Activated CD8-positive, alpha-beta memory T cell treated with anti-CD3 and anti-CD28 coated beads for 24 hours (primary cell): Measurements from ENCODE around the gene CA10.

ENCODE experiments used
- DNase-seq: peaks from one replicate; pipeline ENCODE4 v3.0.0-alpha.2; 2020

The CA10 gene

DNA sequence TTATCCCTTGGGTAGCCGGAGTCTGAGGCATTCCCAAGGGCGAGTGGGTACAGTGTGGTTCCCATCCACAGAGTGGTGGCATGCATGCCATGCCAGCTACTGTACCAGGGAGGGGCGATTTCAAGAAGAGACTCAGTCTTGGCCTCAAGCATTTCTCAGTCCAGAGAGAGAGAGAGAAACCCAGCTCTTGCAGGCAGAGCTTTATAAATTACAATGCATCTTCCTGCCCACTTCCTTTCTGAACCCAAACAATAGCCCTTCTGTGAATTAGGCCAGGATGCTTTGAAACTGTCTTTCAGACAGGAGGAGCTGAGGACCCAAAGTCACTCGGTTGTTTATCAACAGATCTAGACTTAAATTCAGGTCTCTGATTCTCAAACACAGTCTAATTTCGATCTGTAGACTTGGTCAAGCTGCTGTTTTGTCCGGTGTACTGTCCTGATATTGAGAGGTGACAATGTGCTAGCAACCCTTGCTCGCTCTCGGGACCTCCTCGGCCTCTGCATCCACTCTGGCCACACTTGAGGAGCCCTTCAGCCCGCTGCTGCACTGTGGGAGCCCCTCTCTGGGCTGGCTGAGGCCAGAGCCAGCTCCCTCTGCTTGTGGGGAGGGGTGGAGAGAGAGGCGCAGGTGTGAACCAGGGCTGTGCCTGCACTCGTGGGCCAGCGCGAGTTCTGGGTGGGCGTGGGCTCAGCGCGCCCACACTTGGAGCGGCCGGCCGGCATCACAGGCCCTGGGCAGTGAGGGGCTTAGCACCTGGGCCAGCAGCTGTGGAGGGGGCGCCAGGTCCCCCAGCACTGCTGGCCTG lies 490.2 kb downstream of the CA10 start:
- DNase-seq = no peak

DNA sequence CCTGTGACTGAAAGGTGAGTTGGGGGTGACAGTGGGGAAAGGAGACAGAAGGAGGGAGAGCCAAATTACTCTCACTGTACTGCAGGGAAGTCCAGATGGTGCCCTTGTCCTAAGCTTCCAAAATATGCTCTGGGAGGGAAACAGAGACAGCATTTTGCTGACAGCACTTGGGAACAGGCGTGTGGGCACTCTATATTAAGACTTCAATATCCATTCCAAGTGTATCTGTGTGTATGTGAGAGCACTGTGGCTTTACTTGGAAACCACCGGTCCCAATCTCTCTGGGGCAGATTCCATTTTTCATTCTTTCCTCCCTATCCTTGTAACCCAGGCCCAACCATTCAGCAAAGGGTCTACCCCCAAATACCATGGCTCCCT lies 490.8 kb downstream of the CA10 start:
- DNase-seq = no peak

DNA sequence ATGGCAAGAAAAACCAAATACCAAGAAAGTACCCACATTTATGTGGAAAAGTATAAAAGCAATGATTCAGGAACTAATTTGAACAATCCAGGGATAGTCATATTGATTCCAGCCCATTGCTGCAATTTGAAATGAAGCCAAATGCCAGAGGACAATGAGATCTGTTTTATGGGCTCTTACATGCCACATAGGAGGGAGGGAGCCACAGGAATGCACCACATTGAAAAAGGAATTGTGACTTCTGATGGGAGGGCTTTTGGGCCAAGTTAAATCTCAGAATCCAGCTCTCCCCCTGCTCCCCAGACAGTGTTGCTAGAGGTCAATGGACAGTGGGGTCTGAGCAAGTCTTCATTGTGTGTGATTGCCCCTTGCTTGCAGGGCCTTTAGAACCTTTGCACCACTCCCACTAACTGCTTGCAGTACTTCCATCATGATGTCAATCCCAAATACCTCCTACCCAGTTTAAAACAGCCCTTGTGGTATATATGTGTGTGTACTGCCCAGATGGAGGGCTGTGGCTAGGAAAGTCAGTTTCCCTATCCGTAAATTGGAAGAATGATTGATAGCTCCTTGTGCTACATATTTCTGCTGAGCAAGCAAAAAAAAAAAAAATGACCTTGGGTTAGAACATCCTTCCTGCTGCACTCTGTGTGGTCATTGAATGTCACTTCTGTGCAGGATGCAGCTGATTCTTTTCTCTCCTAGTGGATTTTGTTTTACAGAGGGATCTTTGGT lies 491.4 kb downstream of the CA10 start:
- no peak for DNase-seq

DNA sequence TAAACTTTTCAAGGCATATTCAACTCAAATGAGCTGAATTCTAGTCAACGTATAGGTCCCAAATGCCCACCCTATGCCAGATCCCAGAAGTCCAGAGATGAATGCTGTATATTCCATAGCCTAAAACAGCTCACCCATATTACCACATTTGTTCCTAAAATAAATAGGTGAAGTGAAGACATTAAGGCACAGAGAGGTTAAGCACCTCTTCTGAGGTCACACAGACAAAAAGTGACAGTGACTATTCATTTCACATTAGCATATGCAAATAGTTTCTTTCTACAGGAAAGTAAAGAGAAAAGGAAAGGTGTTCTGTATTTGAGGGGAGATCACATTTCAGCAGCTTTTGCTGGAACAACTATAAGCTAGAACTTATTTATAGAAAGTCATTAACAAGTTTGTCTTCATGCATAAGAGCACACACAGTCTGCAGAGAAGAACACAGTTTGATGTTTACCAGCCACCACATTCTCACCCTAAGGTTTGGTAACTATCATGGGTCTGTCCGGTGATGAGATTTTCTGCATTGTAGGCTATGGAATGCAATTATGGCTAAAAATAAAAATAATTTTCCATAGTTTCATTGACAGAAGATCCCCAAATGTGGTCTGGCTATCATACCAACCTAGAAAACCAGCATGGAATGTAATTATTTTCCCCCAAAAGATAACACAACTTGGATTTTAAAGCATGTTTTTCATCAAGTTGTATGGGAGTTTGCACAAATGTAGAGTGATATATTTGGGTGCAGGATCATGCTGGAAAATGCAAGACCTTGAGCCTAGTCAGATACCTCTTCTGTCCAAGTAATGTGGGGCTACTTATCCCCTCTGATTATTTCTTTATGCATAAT lies 496.1 kb downstream of the CA10 start:
- no peak for DNase-seq

DNA sequence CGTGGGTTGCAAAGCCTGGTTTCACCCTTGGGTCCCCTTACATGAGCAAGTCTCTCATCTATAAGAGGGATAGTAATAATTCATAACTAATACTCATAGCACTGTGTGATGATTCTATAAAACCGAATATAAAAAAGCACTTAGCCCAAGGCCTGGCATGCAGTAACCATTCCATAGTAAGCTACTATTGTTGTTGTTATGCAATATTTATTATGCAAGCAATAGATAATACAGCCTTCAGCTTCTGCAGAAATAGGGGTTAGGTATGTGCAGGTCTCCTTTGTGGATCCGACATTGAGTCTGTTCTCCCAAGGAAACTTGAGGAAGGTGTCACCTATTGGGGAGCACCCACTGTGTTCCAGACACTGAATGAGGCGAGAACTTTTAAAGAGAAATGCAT lies 497.1 kb downstream of the CA10 start:
- no peak for DNase-seq

DNA sequence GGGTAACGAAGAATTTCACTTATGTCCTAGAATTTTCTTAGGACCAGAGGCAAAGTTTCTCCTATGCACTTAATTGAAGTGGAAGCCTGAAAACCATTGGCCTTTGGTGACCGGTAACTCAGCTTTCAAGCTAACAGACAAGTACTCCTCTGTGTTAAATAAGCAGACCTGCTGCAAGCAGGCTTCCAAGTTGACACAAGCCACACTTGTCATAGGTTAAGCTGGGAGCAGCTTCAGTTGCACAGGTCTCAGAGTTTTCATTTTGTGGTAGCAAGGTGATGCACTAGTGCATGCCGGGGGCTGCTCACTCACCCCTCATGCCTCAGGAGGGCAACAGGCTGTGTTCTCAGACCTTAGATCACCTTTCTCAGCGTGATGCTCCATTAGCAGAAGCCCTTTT lies 498.2 kb downstream of the CA10 start:
- DNase-seq = no peak

DNA sequence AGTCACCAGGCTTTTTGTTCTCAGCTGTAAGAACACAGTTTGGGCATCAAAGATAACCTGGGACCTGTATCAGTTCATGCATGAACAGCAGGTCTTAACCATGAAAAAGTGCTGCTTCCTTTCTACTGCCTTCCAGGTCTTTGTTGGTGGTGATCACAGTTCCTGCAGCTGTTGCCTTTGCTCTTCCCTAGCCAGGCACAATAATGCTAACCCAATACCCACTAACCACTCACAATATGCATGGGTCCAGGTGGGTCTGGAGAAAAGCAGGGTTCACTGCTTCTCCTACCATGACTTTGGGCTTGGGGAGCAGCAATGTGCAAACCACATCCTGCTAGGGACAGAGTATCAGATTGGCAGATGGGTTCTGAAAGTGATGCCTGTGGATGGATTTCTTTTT lies 501.3 kb downstream of the CA10 start:
- DNase-seq = no peak

DNA sequence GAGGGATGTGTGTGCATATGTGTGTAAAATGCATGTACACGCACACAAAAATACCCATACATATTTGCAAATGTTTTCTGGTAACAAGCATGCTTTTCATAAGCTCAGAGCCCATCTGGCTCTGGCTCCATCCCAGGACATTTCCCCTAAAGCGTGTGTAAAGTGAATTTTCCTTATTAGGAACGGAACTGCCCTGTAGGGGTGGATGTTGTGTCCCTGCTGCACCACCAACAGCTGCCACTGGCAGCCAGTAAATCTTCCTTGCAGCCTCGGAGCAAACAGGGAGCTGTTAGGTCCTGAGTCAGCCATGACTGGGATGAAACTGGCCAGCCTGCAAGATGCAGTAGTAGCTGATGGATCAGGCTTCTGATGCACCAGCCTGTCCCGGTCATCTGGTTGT lies 504.6 kb downstream of the CA10 start:
- no peak for DNase-seq

DNA sequence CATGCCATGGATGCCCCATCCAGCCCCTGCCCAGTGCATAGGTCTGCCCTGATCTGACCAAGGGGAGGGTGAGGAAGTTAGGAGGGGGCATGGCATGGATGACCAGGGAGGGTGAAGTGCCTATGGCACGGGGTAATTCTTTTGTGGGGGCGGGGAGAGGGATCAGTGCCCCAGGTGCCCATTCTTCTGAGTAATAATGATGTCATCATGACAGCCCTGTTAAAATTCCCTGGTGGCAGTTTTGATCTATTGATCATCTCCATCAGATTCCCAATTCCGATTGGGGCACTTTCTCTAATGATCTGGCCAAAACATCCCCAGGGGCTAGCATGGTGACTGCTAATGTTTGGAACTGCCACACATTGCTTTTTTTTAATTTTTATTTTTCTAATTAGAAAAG lies 506.0 kb downstream of the CA10 start:
- no peak for DNase-seq

DNA sequence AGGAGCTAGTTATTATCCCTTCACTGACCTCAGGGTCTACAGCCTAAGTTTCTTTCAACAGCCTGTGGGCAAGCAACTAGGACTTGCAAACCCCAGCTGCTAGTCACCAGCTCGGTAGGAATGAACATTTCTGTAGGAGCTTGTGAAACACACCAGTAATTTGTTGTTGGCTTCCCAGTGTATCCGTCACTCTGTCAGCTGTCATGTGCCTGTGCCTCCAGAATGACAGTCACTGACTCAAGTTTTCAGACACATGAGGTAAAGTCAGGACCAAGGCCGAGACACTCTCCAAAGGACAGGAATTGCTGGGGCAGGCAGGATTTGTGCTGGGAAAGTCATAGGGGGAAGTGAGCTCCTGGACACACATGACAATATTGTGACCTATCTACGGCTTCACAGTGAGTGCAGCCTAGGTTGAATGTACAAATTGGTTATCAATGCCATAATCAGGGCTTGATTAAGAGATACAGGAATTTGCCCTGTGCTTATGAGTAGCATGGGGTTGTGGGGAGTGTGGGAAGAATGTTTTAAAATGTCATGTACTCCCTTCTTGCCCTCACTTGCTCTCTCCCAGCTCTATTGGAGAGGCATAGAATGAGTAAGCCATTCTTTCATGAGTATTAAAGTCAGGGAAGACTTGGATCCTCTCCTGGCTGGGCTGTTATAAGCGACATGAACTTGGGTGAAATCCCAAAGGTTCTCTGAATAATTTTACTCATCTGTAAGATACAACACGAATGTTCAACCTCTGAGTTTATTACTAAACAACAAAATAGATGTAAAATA lies 506.8 kb downstream of the CA10 start:
- no peak for DNase-seq

DNA sequence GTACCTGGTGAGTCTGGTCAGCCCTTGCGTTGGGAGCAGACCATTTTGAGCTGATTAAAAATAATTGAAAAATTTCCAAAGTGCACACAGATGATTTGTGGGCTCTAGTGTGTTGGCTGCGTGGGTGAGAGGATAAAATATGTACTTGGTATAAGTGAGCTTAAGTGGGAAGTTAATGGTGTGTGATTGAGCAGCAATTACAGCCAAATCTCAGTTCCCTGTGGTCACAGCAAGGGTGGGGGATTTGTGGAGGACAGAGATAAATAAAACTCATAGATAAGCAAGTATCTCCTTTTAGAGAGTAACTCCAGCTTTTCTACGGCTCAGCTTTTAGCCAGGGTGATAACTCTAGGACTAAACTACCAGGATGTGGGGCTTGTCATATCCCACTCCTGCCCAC lies 507.7 kb downstream of the CA10 start:
- no peak for DNase-seq

DNA sequence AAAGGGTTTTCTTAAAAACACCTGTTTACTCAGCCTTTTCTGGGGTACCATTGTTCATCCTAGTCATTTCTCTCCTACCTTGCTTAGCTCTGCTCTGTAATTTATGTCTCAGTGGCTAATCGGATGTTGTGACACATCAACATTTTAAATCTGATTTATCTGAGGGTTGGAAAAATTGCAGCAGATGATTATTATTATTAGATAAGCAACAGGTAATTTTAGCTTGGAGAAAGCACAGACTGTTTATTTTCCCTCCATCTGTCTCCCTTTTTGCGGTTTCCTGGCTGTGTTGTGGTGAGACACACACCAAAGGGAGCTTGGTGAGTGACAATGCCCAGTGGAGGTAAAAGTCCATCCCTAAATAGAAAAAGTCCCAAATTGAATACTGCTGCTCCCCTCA lies 508.3 kb downstream of the CA10 start:
- no peak for DNase-seq

DNA sequence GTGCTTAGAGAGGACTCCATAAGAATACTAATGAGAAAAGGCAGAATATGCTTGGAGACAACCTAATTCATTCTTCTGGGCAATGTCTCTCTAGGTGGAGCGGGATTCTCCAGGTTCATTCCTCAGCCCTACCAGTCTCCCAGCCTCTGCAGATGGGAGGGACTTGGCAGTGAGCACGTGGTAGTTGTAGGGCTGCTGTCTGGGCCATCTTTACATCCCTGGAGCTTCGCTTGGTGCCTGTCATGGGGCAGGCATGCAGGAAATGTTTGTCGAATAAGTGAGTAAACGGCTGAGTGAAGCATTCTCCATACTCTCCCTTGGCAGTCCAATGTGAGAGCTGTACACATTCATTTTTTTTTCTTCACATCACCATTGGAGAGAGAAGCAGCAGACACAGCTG lies 510.7 kb downstream of the CA10 start:
- DNase-seq = no peak

DNA sequence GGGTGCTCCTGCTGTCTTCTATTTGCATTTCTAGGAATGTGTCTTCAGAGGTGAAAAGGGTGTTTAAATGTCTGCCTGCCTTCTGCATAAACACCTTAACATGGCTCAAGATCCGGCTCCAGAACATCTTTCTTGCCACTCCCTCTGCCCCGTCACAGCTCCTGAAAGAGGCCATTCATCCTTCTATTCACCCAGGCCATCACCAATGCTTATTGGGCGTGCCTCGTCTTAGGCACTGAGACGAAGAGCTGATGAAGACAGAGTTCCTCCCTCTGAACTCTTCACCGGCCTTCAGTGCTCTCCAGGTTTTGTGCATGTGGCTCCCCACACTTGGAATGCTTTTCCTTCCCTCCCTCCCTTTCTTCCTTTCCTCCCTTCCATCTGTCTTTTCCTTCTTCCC lies 511.4 kb downstream of the CA10 start:
- DNase-seq = no peak

DNA sequence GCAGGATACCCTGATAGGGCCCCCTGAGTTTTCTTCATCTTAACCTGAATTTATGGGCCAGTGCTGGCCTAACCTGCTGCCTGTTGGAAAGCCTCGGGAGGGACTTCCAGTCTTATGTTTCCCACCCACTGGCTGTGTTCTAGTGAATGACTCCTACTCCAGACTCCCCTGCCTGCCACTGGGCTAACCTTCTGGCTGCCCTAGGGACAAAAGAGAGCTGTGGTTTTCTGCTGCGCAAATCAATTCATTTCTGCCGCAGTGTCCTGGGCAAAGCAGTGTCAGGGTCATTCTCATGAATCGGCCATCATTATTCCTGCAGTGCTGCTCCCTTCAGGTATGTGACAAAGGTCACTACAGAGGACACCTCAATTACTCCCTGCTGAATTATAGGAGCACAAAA lies 512.0 kb downstream of the CA10 start:
- no peak for DNase-seq

DNA sequence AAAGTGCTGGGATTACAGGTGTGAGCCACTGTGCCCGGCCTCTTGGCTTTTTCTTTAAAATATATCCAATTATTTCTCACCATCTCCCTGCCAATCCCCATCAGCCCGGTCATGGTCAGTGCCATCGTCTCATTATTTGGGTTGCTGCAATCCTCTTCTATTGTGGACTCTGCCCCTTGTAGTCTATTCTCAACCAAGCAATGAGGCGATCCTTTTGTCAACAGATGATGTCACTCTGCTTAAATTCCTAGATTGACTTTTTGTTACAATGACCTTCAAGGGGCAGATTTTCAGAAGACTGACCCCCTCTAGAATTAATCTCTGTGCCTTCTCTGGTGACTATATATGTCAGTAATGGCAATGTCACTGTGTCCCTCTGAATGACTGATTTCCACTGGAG lies 513.5 kb downstream of the CA10 start:
- DNase-seq = no peak

DNA sequence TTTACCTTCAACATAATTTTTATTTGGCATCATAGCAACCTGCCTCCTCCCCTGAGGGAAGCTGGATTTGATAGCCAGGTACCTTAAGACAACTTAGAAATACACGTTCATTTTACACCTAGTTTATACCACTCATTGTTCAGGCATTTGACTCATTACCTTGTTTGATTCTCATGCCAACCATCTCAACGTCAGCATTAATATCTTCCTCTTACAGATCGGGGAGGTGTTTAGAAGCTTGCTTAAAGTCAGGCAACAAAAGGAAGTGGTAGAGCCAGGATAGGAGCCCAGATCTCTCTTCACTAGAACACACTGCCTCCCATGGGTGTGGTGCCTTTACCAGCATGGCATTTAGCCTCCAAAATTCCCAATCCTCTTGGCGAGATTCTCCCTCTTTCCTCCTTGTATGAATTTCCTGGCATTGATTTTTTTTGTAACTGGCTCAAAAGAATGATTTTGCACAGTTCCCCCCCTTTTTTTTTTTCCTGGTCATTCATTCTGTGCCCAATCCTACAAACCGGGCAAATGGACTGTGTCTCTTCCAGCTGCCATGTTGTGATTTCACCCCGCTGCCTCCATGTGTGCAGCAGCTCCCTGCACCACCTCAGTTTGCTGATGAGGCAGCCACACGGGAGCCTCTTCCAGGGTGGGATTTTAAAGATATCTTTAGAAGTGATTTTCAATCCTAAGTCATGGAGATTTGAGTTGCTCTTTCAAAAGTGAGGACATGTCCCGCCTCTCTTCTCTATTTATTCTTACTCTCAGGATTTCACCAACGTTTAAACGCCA lies 514.6 kb downstream of the CA10 start:
- DNase-seq = no peak

DNA sequence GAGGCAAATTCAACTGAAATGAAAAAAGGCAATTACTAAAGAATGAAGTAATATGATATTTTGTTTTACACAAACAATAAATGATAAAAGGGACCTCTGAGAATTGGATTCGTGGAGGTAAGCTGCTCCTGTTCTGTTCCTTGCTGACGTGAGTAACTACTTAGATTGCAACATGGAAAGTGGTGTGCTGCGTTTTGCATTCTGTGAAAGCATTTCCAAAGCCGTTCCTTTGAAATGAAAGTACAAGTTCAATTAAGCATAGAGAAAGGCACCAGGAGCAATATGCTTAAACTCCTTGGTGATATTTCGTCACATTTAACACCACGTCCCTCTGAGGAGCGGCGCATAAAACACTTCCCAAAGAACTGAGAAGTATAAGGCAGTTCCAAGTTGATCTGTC lies 516.5 kb downstream of the CA10 start:
- DNase-seq = no peak

DNA sequence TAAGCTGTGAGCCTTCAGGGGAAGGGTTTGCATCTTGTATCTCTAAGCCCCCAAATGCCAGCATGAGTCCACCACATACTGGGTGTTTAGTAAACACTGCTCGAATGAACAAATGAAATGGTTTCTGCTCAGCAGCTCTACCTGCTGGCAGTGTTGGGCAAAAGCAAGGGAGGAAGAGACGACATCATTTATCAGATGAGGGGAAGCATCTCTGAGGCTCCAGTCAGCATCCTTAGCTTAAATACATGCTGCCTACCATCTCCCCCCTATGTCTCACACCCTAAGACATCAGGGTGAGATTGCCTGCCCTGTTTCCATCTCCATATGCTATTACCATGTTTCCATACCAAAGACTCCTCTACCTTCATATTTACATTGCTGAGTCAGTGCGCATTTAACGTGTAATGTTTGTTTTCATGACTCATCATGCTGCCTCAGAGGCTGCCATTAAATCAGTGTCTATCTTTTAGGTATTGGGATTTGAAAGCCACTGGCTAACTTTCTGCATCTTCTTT lies 518.3 kb downstream of the CA10 start:
- DNase-seq = no peak

DNA sequence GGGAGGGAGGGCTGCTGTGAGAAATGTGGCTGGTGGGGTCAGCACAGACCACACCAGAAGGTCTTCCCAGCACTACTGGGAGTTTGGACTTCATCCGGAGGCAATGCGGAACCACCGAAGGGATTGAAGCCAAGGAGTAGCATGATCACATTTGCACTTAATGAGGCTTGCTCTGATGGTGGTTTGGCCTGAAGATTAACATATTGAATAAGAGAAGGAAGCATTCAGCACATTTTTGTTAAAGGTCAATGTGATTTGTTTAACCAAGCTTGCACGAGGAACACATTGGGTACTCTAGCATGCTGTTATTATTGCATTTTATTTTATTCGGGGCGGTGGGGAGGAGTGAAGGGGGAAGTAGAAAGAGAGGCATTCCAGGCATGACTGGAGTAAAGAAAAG lies 519.5 kb downstream of the CA10 start:
- DNase-seq = no peak

DNA sequence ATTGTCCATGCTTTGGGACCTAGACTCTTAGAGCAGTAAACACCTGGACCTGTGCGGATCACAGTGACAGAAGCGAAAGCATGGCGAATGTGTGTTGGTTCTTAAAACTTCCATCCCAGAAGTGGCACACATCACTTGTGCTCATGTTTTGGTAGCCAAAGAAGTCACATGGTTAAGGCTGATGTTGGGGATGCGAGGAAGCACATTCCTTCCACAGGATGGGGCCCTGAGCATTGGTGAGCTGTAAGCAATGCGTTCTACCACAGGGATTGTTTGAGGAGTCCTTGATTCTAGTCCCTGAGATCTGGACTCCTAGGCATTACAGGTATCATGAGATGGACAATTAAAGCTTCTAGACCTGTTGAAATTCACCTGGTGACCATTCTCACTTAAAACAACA lies 522.2 kb downstream of the CA10 start:
- no peak for DNase-seq

DNA sequence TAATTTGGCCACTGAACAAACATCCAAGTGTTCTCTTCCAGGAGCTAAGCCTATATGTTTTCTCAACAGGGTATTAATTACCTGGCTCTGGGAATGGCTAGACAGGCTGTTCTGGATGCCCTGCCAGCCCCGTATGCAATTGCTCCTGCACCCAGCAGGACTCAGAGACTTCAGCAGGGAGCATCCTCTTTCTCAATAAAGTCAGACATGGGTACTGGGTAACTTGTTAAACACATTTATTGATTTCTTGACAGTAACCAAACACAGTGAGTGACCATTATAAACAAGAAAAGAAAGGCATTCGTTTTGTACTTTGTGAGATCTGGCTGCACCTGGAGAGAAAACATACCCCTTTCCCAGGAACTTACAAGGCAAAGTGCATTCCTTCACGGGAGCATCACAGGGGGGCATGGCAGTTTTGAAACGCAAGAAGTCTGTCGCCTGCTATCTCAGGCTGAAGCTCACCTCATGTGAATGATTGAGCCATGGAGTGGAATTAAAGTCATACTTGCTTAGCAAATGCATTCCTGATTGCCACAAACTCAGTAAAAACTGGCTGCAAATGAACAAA lies 528.3 kb downstream of the CA10 start:
- no peak for DNase-seq
